GM10248 (cell line): ENCODE measurements around the gene DHX57.

Experiments used
- CTCF ChIA-PET: fragments of 300-600 bp; sonication (Branson Sonifier 250); formaldehyde crosslinking; extraction: SDS; loops from one replicate; lab custom pipeline; 2021; ENCODE audit warnings: antibody characterized with exemption; lab: Yijun Ruan, JAX
- POLR2A ChIA-PET: fragments of 350-650 bp; sonication (Branson Sonifier 250); formaldehyde crosslinking; extraction: SDS; loops from one replicate; lab custom pipeline; 2020; ENCODE audit warnings: antibody characterized with exemption; lab: Yijun Ruan, JAX
- DNase-seq: peaks from one replicate; pipeline ENCODE4 v3.0.0; 2012; ENCODE audit errors: extremely low spot score
- TF ChIP-seq, protein P1 (sequence below): IDR thresholded peaks from 2 replicates; pipeline ENCODE4 v1.5.1; 2012; ENCODE audit warnings: mild to moderate bottlenecking, low read depth; ENCODE audit errors: extremely low read depth, missing control alignments, control extremely low read depth

Gene DHX57

DNA sequence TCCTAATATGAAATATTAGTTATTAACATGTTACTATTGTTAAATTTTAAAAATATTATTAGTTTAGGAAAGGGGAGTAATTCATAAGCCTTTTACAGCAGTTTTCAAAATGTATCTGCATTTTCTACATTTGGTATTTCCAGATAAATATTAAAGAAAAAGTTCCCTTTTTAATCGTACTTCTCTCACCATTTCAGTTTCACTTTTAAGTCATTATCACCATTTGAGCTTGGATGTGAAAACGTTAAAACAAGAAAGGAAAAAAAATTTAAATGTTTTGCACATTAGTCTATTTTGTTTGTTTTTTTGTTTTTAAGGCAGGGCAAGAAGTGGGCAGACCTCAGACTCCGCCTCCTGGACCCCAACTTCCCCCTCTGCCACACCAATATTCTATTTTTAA is 121.2 kb downstream of the DHX57 start:
- TF ChIP-seq, protein P1, sequence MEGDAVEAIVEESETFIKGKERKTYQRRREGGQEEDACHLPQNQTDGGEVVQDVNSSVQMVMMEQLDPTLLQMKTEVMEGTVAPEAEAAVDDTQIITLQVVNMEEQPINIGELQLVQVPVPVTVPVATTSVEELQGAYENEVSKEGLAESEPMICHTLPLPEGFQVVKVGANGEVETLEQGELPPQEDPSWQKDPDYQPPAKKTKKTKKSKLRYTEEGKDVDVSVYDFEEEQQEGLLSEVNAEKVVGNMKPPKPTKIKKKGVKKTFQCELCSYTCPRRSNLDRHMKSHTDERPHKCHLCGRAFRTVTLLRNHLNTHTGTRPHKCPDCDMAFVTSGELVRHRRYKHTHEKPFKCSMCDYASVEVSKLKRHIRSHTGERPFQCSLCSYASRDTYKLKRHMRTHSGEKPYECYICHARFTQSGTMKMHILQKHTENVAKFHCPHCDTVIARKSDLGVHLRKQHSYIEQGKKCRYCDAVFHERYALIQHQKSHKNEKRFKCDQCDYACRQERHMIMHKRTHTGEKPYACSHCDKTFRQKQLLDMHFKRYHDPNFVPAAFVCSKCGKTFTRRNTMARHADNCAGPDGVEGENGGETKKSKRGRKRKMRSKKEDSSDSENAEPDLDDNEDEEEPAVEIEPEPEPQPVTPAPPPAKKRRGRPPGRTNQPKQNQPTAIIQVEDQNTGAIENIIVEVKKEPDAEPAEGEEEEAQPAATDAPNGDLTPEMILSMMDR = no peak
- ChIA-PET CTCF (no interaction called here), POLR2A (no interaction called here)
- no peak for DNase-seq

DNA sequence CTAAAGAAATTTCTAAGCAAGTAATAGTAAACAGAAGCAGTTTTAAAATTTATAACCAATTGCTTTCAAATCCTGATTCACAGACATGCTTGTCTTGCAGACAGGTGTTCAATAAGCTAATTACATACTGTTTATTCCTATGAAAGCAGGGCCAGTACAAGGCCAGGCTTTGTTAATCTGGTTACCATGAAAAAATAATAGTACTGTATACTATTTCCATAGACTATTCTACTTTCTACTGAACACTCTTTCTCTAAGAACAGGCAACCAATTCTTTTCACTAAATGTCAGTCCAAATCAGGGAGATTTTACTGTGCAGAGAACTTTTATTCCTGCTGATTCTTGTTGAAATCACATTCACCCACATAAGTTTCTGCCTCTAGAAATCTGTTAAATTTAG is 121.7 kb downstream of the DHX57 start:
- ChIA-PET POLR2A (interaction anchor here (0.6 kb wide), 1 partner anchor 17 kb away, joined by 6 read pairs; no protein-coding TSS in a partner anchor), CTCF (no interaction called here)
- TF ChIP-seq, protein P1 = no peak
- no peak for DNase-seq

DNA sequence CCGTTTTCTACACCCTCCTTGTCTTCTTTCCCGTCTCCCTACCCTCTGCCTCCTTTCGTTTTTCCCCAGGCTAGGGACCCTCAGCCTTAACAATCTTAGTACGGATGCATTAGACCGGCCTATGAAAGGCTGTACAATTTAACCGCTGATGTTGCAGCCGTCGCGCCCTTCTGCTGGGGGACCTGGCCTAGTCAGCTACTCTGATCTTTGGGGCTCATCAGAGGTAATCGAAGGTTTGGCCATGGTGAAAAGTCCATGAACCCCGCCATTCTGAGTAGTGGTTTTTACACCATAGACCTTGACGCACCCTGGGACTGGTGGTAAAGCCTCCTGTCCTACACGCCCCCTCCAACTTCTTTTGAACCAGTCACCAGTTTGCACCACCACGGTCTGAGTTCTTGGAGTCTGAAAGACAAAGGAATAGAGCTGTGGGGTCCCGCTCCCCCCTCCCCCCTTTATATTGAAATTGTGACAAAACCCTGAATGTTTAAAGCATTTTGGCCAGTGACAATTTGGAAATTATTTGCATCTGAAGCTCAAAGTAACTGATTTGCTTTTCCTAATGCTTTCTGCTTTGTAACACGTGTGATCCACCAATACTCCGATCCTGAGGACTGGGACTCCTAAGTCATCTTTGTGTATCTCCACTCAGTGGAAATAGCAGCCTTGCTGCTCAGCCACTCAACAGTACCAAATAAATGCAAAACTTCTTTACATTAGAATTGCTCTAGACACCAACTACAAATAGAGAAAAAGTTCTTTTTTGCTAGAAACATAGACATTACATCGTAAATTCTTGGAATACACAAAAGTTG is 123.9 kb downstream of the DHX57 start:
- CTCF ChIA-PET = interaction anchor here (1.6 to 3.2 kb wide), 2 partner anchors 10 to 170 kb away, joined by 4 to 10 read pairs; no protein-coding TSS in a partner anchor
- no peak for DNase-seq
- POLR2A ChIA-PET = interaction anchor here (0.6 to 2.2 kb wide), 78 partner anchors 10 to 1599 kb away, joined by 3 to 61 read pairs (median 4); partner anchors contain the start of genes ATL2, CYP1B1, DHX57 and GALM

DNA sequence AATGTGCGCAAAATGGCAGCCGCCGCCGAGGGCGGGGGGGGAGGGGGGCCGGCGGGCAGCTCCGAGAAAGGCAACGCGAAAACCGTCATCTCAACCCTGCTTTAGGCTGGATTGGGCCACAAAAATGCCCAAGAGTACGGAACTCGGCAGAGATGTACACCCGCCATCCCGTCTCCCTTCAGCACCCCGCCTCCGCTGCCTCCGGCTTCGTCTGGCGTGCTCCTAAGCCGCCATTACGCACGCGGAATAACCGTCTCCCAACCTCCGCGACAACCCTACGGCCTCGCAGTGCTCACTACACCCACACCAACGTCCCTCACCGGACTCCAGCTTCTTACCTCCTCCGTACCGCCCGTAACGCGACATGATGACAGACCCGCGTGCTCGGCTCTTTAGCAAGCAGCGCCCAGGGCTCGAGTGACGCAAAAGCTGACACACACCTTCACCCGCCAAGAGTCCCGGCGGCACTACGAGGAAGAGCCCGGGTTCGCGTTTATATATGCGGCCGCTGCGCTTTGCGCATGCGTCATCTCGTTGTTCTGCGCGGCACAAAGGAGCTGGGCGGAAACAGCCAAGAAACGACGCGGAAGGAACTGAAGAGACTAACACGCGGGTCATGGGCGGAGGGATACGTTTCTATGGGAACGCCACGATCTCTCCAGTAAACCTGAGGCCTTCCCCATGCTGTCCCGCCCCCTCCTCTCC is 124.7 kb downstream of the DHX57 start, which contains the start of gene SRSF7:
SRSF7 (minus strand) TSS at position 471 of the 705 bp plus-strand sequence; CDS start at position 366, 105 bp downstream.
- DNase-seq = peak; percentile 96
- TF ChIP-seq, protein P1 = no peak
- ChIA-PET CTCF (interaction anchor here (3.2 kb wide), 1 partner anchor 9 kb away, joined by 10 read pairs; no protein-coding TSS in a partner anchor), POLR2A (interaction anchor here (0.5 to 2.2 kb wide), 85 partner anchors 10 to 1599 kb away, joined by 3 to 61 read pairs (median 4); partner anchors contain the start of genes ATL2, CYP1B1, DHX57 and GALM)

More for the DNA sequence above, 123.9 kb downstream of the DHX57 start:
- TF ChIP-seq, protein P1 = no peak

DNA sequence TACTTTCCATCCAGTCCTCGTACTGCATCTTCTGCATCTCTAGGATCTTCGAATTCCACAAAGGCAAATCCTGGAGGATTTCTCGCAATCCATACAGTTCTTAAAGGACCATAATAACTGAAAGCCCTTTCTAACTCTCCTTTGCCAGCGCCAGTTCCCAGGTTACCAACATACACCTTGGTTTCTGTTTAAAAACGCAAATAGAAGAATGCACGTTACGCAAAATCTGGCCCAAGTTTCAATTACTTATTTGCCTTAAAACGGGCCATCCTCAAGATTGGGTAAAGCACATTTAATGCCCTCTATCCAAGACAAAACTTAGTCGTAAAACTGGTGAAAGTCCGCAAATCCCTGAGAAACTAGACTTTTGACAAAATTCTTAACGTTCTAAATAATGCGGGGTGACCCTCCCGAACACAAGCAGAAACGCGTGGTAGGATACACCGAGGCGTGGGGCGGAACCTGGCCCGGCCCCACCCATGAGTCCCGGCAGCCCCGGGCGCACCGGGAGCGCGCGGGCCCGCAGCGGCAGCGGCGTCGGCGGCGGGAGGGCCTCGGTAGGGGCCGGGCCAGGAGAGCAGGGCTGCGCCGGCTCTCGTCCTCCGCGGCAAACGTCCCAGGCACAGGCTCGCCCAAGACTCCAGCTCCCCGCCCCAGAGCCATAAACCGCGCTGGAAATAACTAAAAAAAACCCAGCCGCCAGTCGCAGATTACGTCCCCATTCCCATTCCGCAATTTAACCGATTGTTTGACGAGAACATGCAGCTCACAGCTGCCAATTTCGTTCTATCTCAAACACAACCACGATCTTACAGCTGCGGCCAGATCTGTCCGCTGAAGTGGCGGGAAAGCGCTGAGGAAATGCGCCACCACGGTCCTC is 125.5 kb downstream of the DHX57 start:
- TF ChIP-seq, protein P1 = no peak
- POLR2A ChIA-PET = interaction anchor here (0.5 to 2.2 kb wide), 37 partner anchors 9 to 674 kb away, joined by 3 to 61 read pairs (median 7); partner anchors contain the start of genes ATL2, CYP1B1 and HNRNPLL
- CTCF ChIA-PET = interaction anchor here (0.8 to 3.2 kb wide), 3 partner anchors 9 to 185 kb away, joined by 3 to 10 read pairs (median 4); no protein-coding TSS in a partner anchor
- peak; percentile 62 for DNase-seq
